HG02759 (cell line): ENCODE results near the gene GPAM.
"Not testable (repeated sequence)": the region's sequence is repeated elsewhere in the genome, so short reads cannot be mapped to it uniquely, and the experiment has no call there.

Source experiments
- ATAC-seq: cut with Tn5 transposase; IDR thresholded peaks from one replicate; pipeline ENCODE4 v1.9.1; 2021; ENCODE audit warnings: mild to moderate bottlenecking, moderate library complexity; ENCODE audit not compliant: unreplicated experiment

The GPAM gene

DNA sequence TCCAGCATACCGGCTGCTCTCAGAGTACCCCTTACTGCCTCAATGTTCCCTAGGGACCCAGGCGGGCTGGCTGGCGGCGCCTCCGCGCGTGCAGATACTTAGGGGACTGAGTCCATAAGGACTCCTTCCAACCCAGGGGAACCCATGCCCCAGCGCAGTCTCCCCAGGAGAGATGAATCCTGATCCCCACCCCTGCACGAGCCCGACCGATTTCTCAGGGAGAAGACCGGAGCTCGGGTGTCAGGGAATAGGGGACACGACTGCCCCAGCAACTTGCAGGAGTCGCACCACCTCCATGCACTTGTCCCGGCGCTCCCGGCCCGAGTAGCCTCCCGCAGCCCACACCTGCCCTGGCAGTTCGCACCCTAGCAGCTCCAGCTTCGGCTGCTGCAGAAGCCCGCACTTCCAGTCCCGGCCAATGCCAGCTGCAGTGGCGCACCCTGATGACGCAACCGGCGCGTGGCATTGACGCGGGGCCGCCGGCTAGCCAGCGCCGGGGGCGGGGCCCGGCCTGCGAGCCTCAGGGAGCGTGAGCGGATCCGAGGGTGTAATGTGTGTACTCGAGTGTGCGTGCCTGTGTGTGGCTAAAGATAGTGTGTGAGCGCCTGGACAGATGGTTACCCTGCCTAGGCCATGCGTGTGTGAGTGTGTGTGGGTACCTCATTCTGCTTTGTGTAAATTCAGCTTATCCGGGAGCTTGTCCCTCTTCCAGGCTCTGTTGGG lies at the start of gene GPAM:
Gene GPAM (minus strand): TSS at position 437 of the 723 bp plus-strand sequence. CDS start 1,981 bp downstream, outside the sequence.
- ATAC-seq: peak; percentile 97

DNA sequence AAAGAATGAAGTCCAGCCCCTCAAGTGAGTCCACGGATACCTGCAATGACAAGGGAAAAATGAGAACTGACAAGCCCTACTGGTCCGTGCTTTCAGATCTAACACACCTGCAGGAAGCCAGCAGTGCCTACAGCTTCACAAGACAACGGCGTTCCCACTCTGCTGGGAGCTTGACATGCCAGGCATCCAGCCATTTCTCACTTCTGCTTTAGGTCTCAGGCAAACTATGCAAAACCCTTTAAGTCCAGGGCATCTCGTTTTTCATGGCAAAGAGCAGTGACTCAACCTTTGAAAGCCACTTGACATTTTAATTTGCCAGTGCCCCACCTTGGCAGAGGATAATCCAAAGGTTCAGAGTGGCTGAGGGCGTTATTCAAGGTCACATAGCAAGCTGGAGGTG lies 49.1 kb upstream of the GPAM start:
- peak; percentile 34 for ATAC-seq

DNA sequence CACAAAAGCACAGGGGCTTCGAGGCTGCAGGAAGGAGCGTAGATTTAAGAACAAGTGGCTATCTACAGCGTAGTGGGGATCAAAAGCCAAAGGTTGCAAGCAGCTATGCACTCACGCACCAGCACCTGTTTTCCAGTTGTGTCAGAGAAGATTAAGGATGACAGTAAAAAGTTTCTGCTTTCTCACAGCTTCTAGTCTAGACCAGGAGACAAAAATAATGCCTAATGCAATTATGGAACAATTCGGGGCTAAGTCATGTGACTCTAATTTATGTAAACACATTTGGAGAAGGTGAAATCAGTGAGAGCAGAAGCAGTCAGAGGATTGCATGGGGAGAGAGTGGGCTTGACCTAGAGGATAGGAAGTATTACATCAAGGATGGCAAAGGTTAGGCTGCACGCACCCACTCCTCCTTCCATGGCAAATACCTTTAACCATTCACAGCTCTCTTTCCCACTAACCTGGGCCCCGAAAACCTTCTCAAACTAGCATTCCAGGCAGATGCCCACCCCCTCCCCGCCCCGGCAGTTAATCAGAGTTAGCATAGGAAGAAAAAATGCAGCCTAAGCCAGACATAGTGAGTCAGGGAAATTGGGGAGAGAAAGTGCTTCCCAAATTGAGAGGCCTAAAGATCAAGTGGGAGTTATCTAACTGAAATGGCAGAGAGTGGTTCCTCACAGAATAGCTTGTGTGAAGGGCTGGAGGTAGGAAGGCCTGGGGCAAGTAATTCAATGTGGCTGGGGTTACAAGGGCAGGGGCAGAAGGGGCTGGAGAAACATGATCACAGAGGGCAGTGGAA lies 48.2 kb upstream of the GPAM start:
- ATAC-seq: no peak

DNA sequence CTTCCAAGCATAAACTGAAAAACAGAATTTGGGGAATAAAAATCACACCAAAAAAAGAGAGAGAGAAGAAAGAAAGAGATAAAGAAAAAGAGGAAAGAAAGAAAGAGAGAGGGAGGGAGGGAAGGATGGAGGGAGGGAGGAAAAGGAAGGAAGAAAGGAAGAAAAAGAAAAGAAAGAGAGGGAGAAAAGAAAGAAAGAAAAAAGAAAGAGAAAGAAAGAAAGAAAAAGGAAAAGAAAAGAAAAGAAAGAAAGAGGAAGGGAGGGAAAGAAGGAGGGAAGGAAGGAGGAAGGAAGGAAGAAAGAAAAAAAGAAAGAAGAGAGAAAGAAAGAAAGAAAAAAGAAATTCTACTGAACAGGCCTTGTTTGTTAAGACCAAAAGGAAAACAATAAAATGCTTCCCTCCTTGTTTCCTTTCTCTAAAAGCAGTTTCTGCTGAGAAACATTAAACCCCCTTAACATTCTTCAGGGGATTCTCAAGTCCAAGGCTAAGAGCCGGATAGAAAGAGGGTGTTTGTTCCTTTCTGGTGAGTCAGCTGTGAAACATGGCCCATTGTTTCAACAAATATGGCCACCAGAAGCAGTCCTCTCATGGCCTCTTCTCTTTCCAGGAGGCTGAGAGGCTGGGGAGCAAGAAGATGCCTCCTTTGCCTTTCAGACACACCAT lies 46.9 kb upstream of the GPAM start:
- ATAC-seq: no peak

DNA sequence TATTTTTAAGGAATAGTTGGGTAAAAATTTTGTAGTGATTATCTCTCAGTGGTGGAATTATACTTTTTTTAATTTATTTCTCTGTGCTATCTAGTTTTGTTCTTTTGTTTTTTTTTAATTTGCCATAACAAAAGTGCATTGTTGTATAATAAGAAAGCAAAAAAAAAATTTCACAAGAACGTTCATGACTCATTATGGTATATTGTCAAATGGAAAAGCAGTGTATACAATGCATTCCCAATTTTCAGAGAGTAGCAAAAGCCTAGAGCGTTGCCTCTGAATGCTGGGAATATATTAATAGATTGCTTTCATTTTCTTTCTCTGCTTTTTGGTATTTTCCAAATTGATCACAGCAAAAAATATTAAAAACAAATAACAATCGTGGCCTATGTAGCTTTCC lies 46.3 kb upstream of the GPAM start:
- ATAC-seq: no peak

- ATAC-seq: no peak
These were observed 45.5 kb upstream of the GPAM start for GRCh38 chr10:112229096-112229495.

GRCh38 chr10:112228366-112229088 lies 45.0 kb upstream of the GPAM start:
- not testable (repeated sequence) for ATAC-seq

GRCh38 chr10:112227331-112227987 lies 43.9 kb upstream of the GPAM start:
- no peak for ATAC-seq

DNA sequence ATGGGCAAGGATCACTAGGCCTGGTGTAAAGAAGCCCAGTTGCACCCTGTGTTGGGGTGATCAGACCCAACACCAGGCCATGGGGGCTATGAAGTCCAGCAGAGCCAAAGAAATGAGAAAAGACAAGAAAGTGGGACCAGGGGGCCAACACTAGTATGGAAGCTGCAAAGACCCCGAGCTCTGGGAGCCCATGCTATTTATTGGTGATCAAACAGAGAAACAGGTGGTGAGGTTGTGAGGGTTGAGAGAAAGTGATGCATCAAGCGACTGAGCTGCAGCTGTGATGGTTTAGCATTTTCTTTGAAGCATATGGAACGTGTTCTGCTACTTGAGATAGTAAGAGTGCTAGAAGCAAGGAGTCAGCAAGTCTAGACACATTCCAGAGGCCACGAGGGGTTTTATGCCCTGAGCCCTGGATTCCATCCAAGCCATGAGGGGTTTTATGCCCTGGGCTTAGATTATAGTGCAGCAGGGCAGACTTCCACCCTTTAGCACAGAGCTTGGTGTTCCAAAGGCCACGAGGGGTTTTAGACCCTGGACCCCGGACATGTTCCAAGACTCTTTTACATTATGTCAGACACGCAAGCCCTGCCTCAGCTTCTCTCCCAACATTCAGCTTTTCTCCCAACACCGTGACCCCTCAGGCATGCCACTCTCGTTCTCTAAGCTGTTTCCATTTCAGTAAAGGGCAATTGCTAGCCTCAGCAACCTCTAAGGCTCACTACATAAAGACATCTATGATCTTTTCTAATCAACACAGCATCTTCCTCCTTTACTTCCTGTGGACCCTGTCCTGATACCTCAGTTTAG lies 43.1 kb upstream of the GPAM start:
- ATAC-seq: no peak

GRCh38 chr10:112225771-112226438 lies 42.3 kb upstream of the GPAM start:
- ATAC-seq: no peak

DNA sequence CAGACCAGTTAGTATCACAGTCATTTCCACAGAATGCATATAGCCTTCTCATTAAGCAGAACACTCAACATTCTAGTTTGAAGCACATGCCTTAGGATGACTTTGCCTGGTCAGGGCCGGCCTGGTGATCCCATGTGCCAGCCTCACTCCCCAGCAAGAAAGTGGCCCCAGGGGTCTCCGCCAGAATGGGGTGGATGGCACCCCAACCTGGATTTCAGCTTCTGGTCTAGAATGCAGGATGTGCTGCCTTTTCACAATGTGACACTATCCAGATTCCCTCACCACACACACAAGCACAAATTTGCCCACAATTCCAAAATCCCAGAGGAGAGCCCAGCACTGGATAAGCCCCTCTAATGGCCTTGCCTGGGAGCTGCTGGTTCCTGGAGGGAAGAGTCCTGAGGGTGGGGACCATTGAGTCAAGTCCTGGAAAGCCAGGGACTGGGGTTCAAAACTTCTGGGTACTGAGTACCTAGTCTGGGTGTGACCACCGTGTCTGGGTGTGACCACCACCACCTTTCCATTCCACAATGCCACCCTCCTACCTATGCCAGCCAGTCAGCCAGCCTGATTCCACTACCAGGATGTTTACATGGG lies 41.5 kb upstream of the GPAM start:
- no peak for ATAC-seq

DNA sequence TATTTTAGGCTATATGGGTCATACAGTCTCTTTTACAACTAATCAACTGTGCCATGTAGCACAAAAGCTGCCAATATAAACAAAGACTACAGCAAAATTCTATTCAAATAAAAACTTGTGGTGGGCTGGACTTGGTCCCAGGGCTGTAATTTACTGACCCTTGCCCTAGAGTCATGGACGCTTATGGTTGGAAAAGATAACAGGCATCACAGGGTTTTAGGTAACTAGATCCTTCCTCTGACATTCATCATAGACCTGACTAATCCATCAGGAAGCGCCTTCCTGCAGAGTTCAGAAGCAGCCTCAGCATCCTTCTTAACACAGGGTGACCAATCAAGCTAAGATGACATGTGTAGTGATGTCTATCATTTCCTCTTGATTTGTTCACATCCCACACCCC lies 40.2 kb upstream of the GPAM start:
- no peak for ATAC-seq

DNA sequence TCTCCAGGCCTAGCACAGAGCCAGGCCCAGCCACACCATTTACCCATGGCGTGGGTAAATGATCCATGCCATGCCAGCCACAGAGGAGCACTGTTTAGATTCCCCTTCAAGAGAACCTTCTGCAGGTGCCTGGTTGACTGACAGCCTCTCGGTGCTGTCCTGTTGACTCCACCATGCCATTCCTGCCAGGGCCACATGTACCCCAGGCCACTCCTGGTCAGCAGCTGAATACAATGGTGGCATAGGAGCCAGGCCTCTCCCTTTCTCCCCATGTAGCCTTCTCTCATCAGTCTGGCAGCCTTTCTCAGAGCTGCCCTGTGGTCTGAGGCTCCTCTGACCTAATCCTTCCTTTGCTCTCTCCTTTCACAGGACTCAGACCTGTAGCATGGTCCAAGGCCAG lies 39.2 kb upstream of the GPAM start:
- no peak for ATAC-seq

GRCh38 chr10:112221545-112221944 lies 38.0 kb upstream of the GPAM start:
- ATAC-seq: no peak

GRCh38 chr10:112218960-112219359 lies 35.4 kb upstream of the GPAM start:
- no peak for ATAC-seq

DNA sequence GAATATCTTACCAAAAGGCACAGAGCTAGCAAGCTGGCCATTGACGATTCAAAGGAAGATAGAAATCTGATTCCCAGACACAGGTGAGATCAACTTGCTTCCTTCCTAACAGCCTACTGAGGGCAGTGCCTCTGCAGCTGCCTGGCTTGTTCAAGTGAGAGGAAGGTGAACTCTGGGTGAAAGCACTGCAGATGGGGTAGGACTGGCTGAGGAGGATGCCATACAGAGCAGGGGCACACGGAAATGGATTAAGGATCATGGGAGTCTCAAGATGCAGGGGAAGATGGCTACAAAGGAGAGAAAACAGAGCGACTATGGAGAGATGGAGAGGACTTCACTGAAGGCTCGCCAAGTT lies 34.4 kb upstream of the GPAM start:
- no peak for ATAC-seq

DNA sequence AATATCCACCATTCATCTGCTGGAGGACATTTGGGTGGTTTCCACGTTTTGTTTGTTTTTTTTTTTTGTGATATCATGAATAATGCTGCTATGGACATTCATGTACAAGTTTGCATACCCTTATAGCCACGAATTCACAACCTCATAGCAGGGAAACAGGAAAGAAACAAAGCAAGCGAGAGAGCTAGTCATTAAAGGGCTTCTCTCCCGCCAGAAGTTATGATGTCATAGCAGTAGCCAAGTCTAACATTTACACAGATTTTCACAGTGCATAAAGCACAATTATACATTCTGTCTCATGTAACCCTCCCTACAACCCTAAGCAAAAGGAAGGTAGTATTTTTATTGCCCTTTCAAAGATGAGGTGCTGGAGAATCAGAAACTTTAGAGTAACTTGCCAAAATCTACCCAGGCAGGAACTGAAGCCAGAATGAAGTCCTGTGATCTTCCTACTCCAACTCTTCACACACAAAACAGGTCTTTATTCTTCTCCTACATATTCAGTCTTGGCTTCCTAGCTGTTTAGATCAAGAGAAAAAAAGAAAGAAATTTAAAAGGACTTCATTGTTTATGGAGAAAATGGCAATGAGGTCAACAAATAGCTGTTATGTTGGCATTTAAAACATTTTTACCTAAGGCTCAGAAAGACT lies 33.9 kb upstream of the GPAM start:
- ATAC-seq: no peak

DNA sequence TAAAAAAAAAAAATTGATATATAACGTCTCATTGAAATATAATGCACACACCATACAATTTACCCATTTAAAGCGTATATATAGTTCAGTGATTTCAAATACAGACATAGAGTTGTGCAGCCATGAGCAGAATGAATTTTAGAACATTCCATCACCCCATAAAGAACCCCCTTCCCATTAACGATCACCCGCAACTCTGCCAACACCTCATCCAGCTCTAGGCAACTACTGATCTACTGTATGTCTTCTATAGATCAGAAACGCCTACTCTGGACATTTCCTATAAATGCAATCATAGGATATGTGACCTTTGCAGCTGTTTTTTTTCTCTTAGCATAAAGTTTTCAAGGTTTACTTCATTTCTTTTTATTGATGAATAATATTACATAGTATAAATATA lies 33.4 kb upstream of the GPAM start:
- ATAC-seq: no peak
